A549 (cell line): Measurements from ENCODE around the gene EBF3. TPM values are rescaled to one million over a fixed set of nuclear protein-coding genes. Genes with fewer than 3 reads are reported as not detected.

Experiments
- ATAC-seq, 2 experiments: fragments of 200-7000 bp in 1 of 2; fragments of >200 bp in 1 of 2; cut with Nextera tagmentation in 1 of 2; cut with Tn5 transposase in 1 of 2; 3 replicates each; pipeline versions ENCODE4 v1.8.0 to v1.9.1; 2018 to 2020; ENCODE audit warnings: mild to moderate bottlenecking in 1 of 2, moderate library complexity in 1 of 2
- CTCF ChIA-PET: fragments of 300-600 bp; sonication (Branson Sonifier 250); formaldehyde crosslinking; extraction: SDS; loops from one replicate; lab custom pipeline; 2021; ENCODE audit warnings: antibody characterized with exemption, inconsistent platforms; lab: Yijun Ruan, JAX
- POLR2A ChIA-PET: fragments of 350-600 bp; formaldehyde crosslinking; extraction: SDS; loops from one replicate; lab custom pipeline; 2021; ENCODE audit warnings: antibody characterized with exemption, inconsistent platforms; lab: Yijun Ruan, JAX
- DNase-seq, 2 experiments: peaks; one replicate each; pipeline versions ENCODE4 v3.0.0 to v3.0.0-alpha.2; 2011 to 2016; ENCODE audit warnings: low read depth in 1 of 2, low spot score in 1 of 2
- FAIRE-seq: peaks from 2 replicates; lab custom pipeline; 2011; peaks lifted over from hg19 to GRCh38; lab: Jason Lieb, UNC
- H3K27ac ChIP-seq, 2 experiments: fragments of >200 bp; sonication (Bioruptor Twin); formaldehyde crosslinking; 3 replicates each; pipeline ENCODE4 v1.5.1; 2016 to 2017
- H3K4me1 ChIP-seq: fragments of >200 bp; sonication (Bioruptor Twin); formaldehyde crosslinking; 3 replicates; pipeline ENCODE4 v1.6.1; 2016
- H3K4me2 ChIP-seq: fragments of >200 bp; sonication (Bioruptor Twin); formaldehyde crosslinking; 3 replicates; pipeline ENCODE4 v1.6.1; 2016
- H3K4me3 ChIP-seq: fragments of >200 bp; sonication (Bioruptor Twin); formaldehyde crosslinking; 3 replicates; pipeline ENCODE4 v1.5.1; 2016
- H3K9me3 ChIP-seq: fragments of >200 bp; sonication (Bioruptor Twin); formaldehyde crosslinking; 3 replicates; pipeline ENCODE4 v1.6.1; 2016
- BCL3 ChIP-seq: fragments of >200 bp; sonication (Bioruptor Twin); formaldehyde crosslinking; IDR thresholded peaks from 3 replicates; pipeline ENCODE4 v1.6.1; 2016
- BHLHE40 ChIP-seq: IDR thresholded peaks from 2 replicates; pipeline ENCODE4 v1.6.1; 2012; ENCODE audit warnings: low read depth, low read length, inconsistent platforms
- CEBPB ChIP-seq, 2 experiments: fragments of >200 bp in 1 of 2; sonication (Bioruptor Twin) in 1 of 2; formaldehyde crosslinking in 1 of 2; IDR thresholded peaks; 2 replicates each; pipeline ENCODE4 v1.6.1; 2012 to 2016
- CHD2 ChIP-seq: fragments of 150-350 bp; IDR thresholded peaks from 2 replicates; pipeline ENCODE4 v1.6.1; 2014; ENCODE audit warnings: low read length; ENCODE audit not compliant: partially characterized antibody
- ESRRA ChIP-seq: fragments of 150-350 bp; IDR thresholded peaks from 2 replicates; pipeline ENCODE4 v1.6.1; 2014; ENCODE audit warnings: mild to moderate bottlenecking, low read length, borderline replicate concordance
- FOXS1 ChIP-seq: fragments of 250-450 bp; sonication (Bioruptor Pico); IDR thresholded peaks from 2 replicates; pipeline ENCODE4 v1.5.0; 2020; ENCODE audit warnings: mild to moderate bottlenecking, moderate library complexity
- GATA3 ChIP-seq: IDR thresholded peaks from 2 replicates; pipeline ENCODE4 v1.6.1; 2012; ENCODE audit warnings: borderline replicate concordance
- HEYL ChIP-seq: fragments of 250-450 bp; sonication (Bioruptor Pico); IDR thresholded peaks from 2 replicates; pipeline ENCODE4 v1.8.0; 2021; ENCODE audit warnings: mild to moderate bottlenecking, moderate library complexity
- HMGXB4 ChIP-seq: fragments of 250-450 bp; sonication (Bioruptor Pico); IDR thresholded peaks from 2 replicates; pipeline ENCODE4 v1.5.0; 2021; ENCODE audit warnings: mild to moderate bottlenecking, moderate library complexity, borderline replicate concordance
- HOXA7 ChIP-seq: fragments of 250-450 bp; sonication (Bioruptor Pico); IDR thresholded peaks from 2 replicates; pipeline ENCODE4 v1.5.0; 2020; ENCODE audit warnings: mild to moderate bottlenecking, moderate library complexity
- JUN ChIP-seq, 2 experiments: fragments of >200 bp; sonication (Bioruptor Twin); formaldehyde crosslinking; IDR thresholded peaks; 2 replicates in 1 of 2; 3 replicates in 1 of 2; pipeline ENCODE4 v1.6.1; 2016 to 2017
- KDM1A ChIP-seq: fragments of 200-600 bp; sonication (generic); IDR thresholded peaks from 2 replicates; pipeline ENCODE4 v1.6.1; 2016; ENCODE audit warnings: low read depth, mild to moderate bottlenecking
- MYC ChIP-seq: IDR thresholded peaks from 2 replicates; pipeline ENCODE4 v1.6.1; 2012; ENCODE audit warnings: mild to moderate bottlenecking, inconsistent platforms, low read length, improper control_type of control experiment, borderline replicate concordance
- NPAS2 ChIP-seq: fragments of 250-450 bp; sonication (Bioruptor Pico); IDR thresholded peaks from 2 replicates; pipeline ENCODE4 v1.8.0; 2022; ENCODE audit warnings: mild to moderate bottlenecking, moderate library complexity, borderline replicate concordance
- PHF8 ChIP-seq: fragments of 200-600 bp; sonication (generic); IDR thresholded peaks from 2 replicates; pipeline ENCODE4 v1.6.1; 2016; ENCODE audit warnings: low read depth, mild to moderate bottlenecking, antibody characterized with exemption, moderate library complexity, borderline replicate concordance
- RCOR1 ChIP-seq: fragments of 150-350 bp; IDR thresholded peaks from 2 replicates; pipeline ENCODE4 v1.6.1; 2014; ENCODE audit warnings: antibody characterized with exemption, low read length, low read depth
- SMC3 ChIP-seq: fragments of >200 bp; sonication (Bioruptor Twin); formaldehyde crosslinking; IDR thresholded peaks from 3 replicates; pipeline ENCODE4 v1.6.1; 2018; ENCODE audit warnings: inconsistent platforms
- ZC3H11A ChIP-seq: fragments of 450-650 bp; IDR thresholded peaks from 2 replicates; pipeline ENCODE4 v1.6.1; 2014; ENCODE audit warnings: antibody characterized with exemption, mild to moderate bottlenecking
- WGBS: methylation state at CpG from one replicate; pipeline ENCODE4 v1.1.6; 2017; ENCODE audit errors: missing lambda C conversion rate; 5-methylcytosine and 5-hydroxymethylcytosine counted together
- polyA plus RNA-seq, 4 experiments: library from polyadenylated mRNA; depleted of rRNA in 3 of 4; stranded (reverse); fragments of >200 nt; fragmentation: RNase III in 1 of 4; extraction: RNeasy Plus Mini Kit Qiagen cat#74134 plus additional on column Dnase treatment in 1 of 4; gene quantifications; 2 replicates in 3 of 4; 3 replicates in 1 of 4; pipeline ENCODE4 v1.2.3, GENCODE V29; 2011 to 2017

Gene EBF3
- polyA plus RNA-seq, 2 of the 4 experiments (the other 2 are of a cell fraction): 0.12 TPM; not detected in 1

GRCh38 chr10:129833994-129834739 is 129.9 kb downstream of the EBF3 start (continued):
- TF ChIP-seq BCL3: no peak
- TF ChIP-seq SMC3: no peak
- no peak for TF ChIP-seq MYC
- TF ChIP-seq ZC3H11A: no peak
- TF ChIP-seq RCOR1: no peak

GRCh38 chr10:129833468-129833950 is 130.6 kb downstream of the EBF3 start:
- H3K9me3 ChIP-seq: no peaks in the 10 kb centered on the region
- 83% methylated on average over 12 of the region's 12 CpGs for WGBS
- ATAC-seq (no peak), DNase-seq (no peak), FAIRE-seq (no peak)
- no peaks in the 10 kb centered on the region for H3K4me1 ChIP-seq
- no peak overlapping the region for H3K4me3 ChIP-seq
- ChIA-PET POLR2A (no interaction called here), CTCF (interaction anchor here (0.7 kb wide), 1 partner anchor 138 kb away, joined by 3 read pairs; no protein-coding TSS in a partner anchor)
- H3K4me2 ChIP-seq: no peak overlapping the region
- H3K27ac ChIP-seq: no peak overlapping the region
- TF ChIP-seq CEBPB (IDR thresholded peaks at IDR 0.05): no peak
- TF ChIP-seq HOXA7: no peak
- no peak for TF ChIP-seq GATA3
- TF ChIP-seq NPAS2 (CRISPR knock-in tag): no peak
- TF ChIP-seq ESRRA: no peak
- TF ChIP-seq PHF8: no peak

- H3K9me3 ChIP-seq: no peaks in the 10 kb centered on the region
- no peak overlapping the region for H3K27ac ChIP-seq
- 36% methylated on average over 19 of the region's 22 CpGs for WGBS
- FAIRE-seq (no peak), ATAC-seq (no peak), DNase-seq (no peak)
- TF ChIP-seq BHLHE40: no peak
- no peak for TF ChIP-seq HOXA7
- no peak for TF ChIP-seq BCL3
- no peak for TF ChIP-seq HEYL (CRISPR knock-in tag)
- TF ChIP-seq KDM1A: no peak
- TF ChIP-seq JUN (IDR thresholded peaks at IDR 0.05): no peak
- TF ChIP-seq HMGXB4: no peak
- no peak for TF ChIP-seq CHD2
- TF ChIP-seq FOXS1 (CRISPR knock-in tag): no peak
- TF ChIP-seq NPAS2 (CRISPR knock-in tag): no peak
- H3K4me1 ChIP-seq: no peaks in the 10 kb centered on the region
- CTCF ChIA-PET: interaction anchor here (0.7 to 1.3 kb wide), 2 partner anchors 16 to 139 kb away, joined by 3 read pairs; no protein-coding TSS in a partner anchor
- H3K4me2 ChIP-seq: no peak overlapping the region
- no peak overlapping the region for H3K4me3 ChIP-seq
- POLR2A ChIA-PET: no interaction called here
Observed at GRCh38 chr10:129832573-129833467, 131.3 kb downstream of the EBF3 start.
